Naive thymus-derived CD4-positive, alpha-beta T cell (primary cell): Measurements from ENCODE around the gene PISD. TPM values are rescaled to one million over a fixed set of nuclear protein-coding genes. Genes with fewer than 3 reads are reported as not detected.

Experiments
- ATAC-seq: fragments of 150-1000 bp; cut with Tn5 transposase; 2 replicates; pipeline ENCODE4 v1.10.0; 2021; ENCODE audit warnings: mild to moderate bottlenecking, moderate library complexity
- CTCF ChIA-PET: fragments of 350-600 bp; sonication (Branson Sonifier 250); formaldehyde crosslinking; loops from one replicate; lab custom pipeline; 2021; ENCODE audit warnings: antibody characterized with exemption; lab: Charles Lee
- POLR2A ChIA-PET: fragments of 350-600 bp; sonication (Branson Sonifier 250); formaldehyde crosslinking; loops from one replicate; lab custom pipeline; 2021; ENCODE audit warnings: antibody characterized with exemption, inconsistent platforms; lab: Charles Lee
- DNase-seq, 9 donors: peaks; one replicate each; pipeline versions ENCODE4 v3.0.0 to v3.0.0-alpha.2; 2020 to 2022; ENCODE audit warnings: mixed read lengths in 1 of 9
- H3K27ac ChIP-seq: one replicate; pipeline ENCODE4 v1.7.0; 2013; ENCODE audit warnings: mild to moderate bottlenecking, low read depth, low read length, moderate library complexity
- H3K27me3 ChIP-seq, 2 donors: one replicate each; pipeline ENCODE4 v1.7.0; 2013; ENCODE audit warnings: low read length in 2 of 2, mild to moderate bottlenecking in 2 of 2, moderate library complexity in 2 of 2; ENCODE audit not compliant: control insufficient read depth in 2 of 2, insufficient read depth in 2 of 2
- H3K36me3 ChIP-seq, 3 experiments: 1 replicate in 2 of 3; 2 replicates in 1 of 3; pipeline ENCODE4 v1.7.0; 2013; ENCODE audit warnings: low read length in 3 of 3, mild to moderate bottlenecking in 3 of 3, moderate library complexity in 1 of 3; ENCODE audit not compliant: insufficient read depth in 3 of 3, control insufficient read depth in 2 of 3
- H3K4me1 ChIP-seq, 2 donors: one replicate each; pipeline ENCODE4 v1.7.0; 2013; ENCODE audit warnings: low read length in 2 of 2, mild to moderate bottlenecking in 2 of 2, moderate library complexity in 1 of 2; ENCODE audit not compliant: control insufficient read depth in 2 of 2, insufficient read depth in 2 of 2
- H3K4me3 ChIP-seq: 2 replicates; pipeline ENCODE4 v1.7.0; 2013; ENCODE audit warnings: mild to moderate bottlenecking, low read length
- H3K9me3 ChIP-seq, 3 experiments: 1 replicate in 2 of 3; 2 replicates in 1 of 3; pipeline ENCODE4 v1.7.0; 2013; ENCODE audit warnings: low read length in 3 of 3; ENCODE audit not compliant: control insufficient read depth in 2 of 3
- H3K27ac Mint-ChIP-seq, 9 donors: one replicate each; pipeline ENCODE4 v1.8.0; 2020 to 2022; ENCODE audit warnings: mixed read lengths in 9 of 9, mild to moderate bottlenecking in 8 of 9, moderate library complexity in 5 of 9, inconsistent platforms in 2 of 9
- H3K27me3 Mint-ChIP-seq, 5 donors: one replicate each; pipeline ENCODE4 v1.8.0; 2021 to 2022; ENCODE audit warnings: mixed read lengths in 5 of 5, mild to moderate bottlenecking in 1 of 5
- H3K36me3 Mint-ChIP-seq, 5 donors: one replicate each; pipeline ENCODE4 v1.8.0; 2020 to 2022; ENCODE audit warnings: mixed read lengths in 5 of 5, mild to moderate bottlenecking in 3 of 5, inconsistent platforms in 1 of 5
- H3K4me1 Mint-ChIP-seq, 7 donors: one replicate each; pipeline ENCODE4 v1.8.0; 2020 to 2022; ENCODE audit warnings: mixed read lengths in 7 of 7, mild to moderate bottlenecking in 3 of 7, inconsistent platforms in 1 of 7
- H3K4me3 Mint-ChIP-seq, 10 donors: one replicate each; pipeline ENCODE4 v1.8.0; 2020 to 2022; ENCODE audit warnings: mild to moderate bottlenecking in 10 of 10, mixed read lengths in 10 of 10, moderate library complexity in 6 of 10, inconsistent platforms in 2 of 10
- H3K9me3 Mint-ChIP-seq, 11 donors: one replicate each; pipeline ENCODE4 v1.8.0; 2020 to 2022; ENCODE audit warnings: mixed read lengths in 11 of 11, mild to moderate bottlenecking in 4 of 11, inconsistent platforms in 1 of 11, moderate library complexity in 1 of 11
- intact Hi-C, 2 donors: fragments of 100-400 bp; cut with micrococcal nuclease; formaldehyde crosslinking; loops; one replicate each; pipeline ENCODE4 v1.15.1; 2023
- polyA plus RNA-seq, 2 donors: library from polyadenylated mRNA; unstranded; fragments of 300-500 nt; fragmentation: Illumina TruSeq; gene quantifications; one replicate each; pipeline ENCODE4 v1.2.3, GENCODE V29; 2021
- total RNA-seq, 6 experiments: library from RNA in 5 of 6; stranded (reverse) in 5 of 6; gene quantifications; 1 replicate in 5 of 6; 2 replicates in 1 of 6; pipeline ENCODE4 v1.2.3 and lab custom pipeline; 2021 to 2026

The PISD gene
- total and polyA plus RNA-seq, 7 experiments from 2014 or later: 15.3 to 47.8 (median 31.5) TPM

- H3K9me3 Mint-ChIP-seq: no peaks in the 10 kb centered on the region
- intact Hi-C loops: no loop called here
- H3K27ac ChIP-seq: no peak overlapping the region
- no peak overlapping the region for H3K4me3 ChIP-seq
- peaks cover 0 to 40% (median 20%) of the 10 kb centered on the region in 5 donors for H3K36me3 Mint-ChIP-seq
- H3K36me3 ChIP-seq: peaks cover 0 to 65% (median 0%) of the 10 kb centered on the region in 3 experiments
- H3K4me1 ChIP-seq: peaks cover 0 to 4% of the 10 kb centered on the region in 2 donors
- CTCF ChIA-PET: interaction anchor here (0.6 kb wide), 2 partner anchors 16 to 787 kb away, joined by 4 to 6 read pairs; no protein-coding TSS in a partner anchor
- no peaks in the 10 kb centered on the region for H3K9me3 ChIP-seq
- H3K27ac Mint-ChIP-seq: peak overlapping the region in 7 of 9 donors; percentile 14 to 68 (median 41)
- no peaks in the 10 kb centered on the region for H3K27me3 Mint-ChIP-seq
- ATAC-seq: no peak
- DNase-seq: no peak
- H3K4me3 Mint-ChIP-seq: no peak overlapping the region
- H3K27me3 ChIP-seq: no peaks in the 10 kb centered on the region
- POLR2A ChIA-PET: no interaction called here
- H3K4me1 Mint-ChIP-seq: peaks cover 0 to 28% (median 0%) of the 10 kb centered on the region in 7 donors
These were observed 29.4 kb upstream of the PISD start for GRCh38 chr22:31691408-31691807.

GRCh38 chr22:31683181-31684105 is 21.4 kb upstream of the PISD start:
- ChIA-PET CTCF (no interaction called here), POLR2A (no interaction called here)
- no peaks in the 10 kb centered on the region for H3K9me3 Mint-ChIP-seq
- peaks cover 0 to 35% (median 0%) of the 10 kb centered on the region in 3 experiments for H3K36me3 ChIP-seq
- no peak overlapping the region for H3K4me3 ChIP-seq
- H3K36me3 Mint-ChIP-seq: peaks cover 14 to 39% (median 18%) of the 10 kb centered on the region in 5 donors
- peaks cover 0 to 6% (median 0%) of the 10 kb centered on the region in 7 donors for H3K4me1 Mint-ChIP-seq
- H3K27ac ChIP-seq: no peak overlapping the region
- H3K27ac Mint-ChIP-seq: peak overlapping the region in 4 of 9 donors; percentile 2 to 39 (median 17)
- no peaks in the 10 kb centered on the region for H3K9me3 ChIP-seq
- DNase-seq (no peak), ATAC-seq (no peak)
- H3K4me3 Mint-ChIP-seq: no peak overlapping the region
- H3K27me3 ChIP-seq: no peaks in the 10 kb centered on the region
- H3K27me3 Mint-ChIP-seq: no peaks in the 10 kb centered on the region
- no peaks in the 10 kb centered on the region for H3K4me1 ChIP-seq
- intact Hi-C loops: no loop called here

- Histone ChIP-seq H3K9me3 (no peaks in the 10 kb centered on the region), H3K4me3 (no peak overlapping the region), H3K27me3 (no peaks in the 10 kb centered on the region), H3K36me3 (peaks cover 0 to 35% (median 0%) of the 10 kb centered on the region in 3 experiments), H3K4me1 (no peaks in the 10 kb centered on the region), H3K27ac (no peak overlapping the region)
- H3K4me1 Mint-ChIP-seq: peaks cover 0 to 6% (median 3%) of the 10 kb centered on the region in 7 donors
- ChIA-PET POLR2A (no interaction called here), CTCF (no interaction called here)
- peak overlapping the region in 2 of 9 donors; percentile 5 to 10 for H3K27ac Mint-ChIP-seq
- no peaks in the 10 kb centered on the region for H3K27me3 Mint-ChIP-seq
- ATAC-seq (no peak), DNase-seq (no peak)
- no peak overlapping the region for H3K4me3 Mint-ChIP-seq
- no peaks in the 10 kb centered on the region for H3K9me3 Mint-ChIP-seq
- intact Hi-C loops: no loop called here
- H3K36me3 Mint-ChIP-seq: peaks cover 12 to 33% (median 12%) of the 10 kb centered on the region in 5 donors
These were observed 20.7 kb upstream of the PISD start for GRCh38 chr22:31682751-31683150.

- ChIA-PET POLR2A (interaction anchor here (0.5 kb wide), 1 partner anchor 14 kb away, joined by 3 read pairs; no protein-coding TSS in a partner anchor), CTCF (no interaction called here)
- Histone ChIP-seq H3K4me3 (no peak overlapping the region), H3K9me3 (no peaks in the 10 kb centered on the region), H3K4me1 (no peaks in the 10 kb centered on the region), H3K27ac (no peak overlapping the region), H3K36me3 (peaks cover 0 to 30% (median 0%) of the 10 kb centered on the region in 3 experiments), H3K27me3 (no peaks in the 10 kb centered on the region)
- no peak for ATAC-seq
- peak overlapping the region in 3 of 9 donors; percentile 2 to 34 (median 25) for H3K27ac Mint-ChIP-seq
- peaks cover 3 to 11% (median 7%) of the 10 kb centered on the region in 7 donors for H3K4me1 Mint-ChIP-seq
- intact Hi-C loops: no loop called here
- no peak overlapping the region for H3K4me3 Mint-ChIP-seq
- no peak for DNase-seq
- no peaks in the 10 kb centered on the region for H3K27me3 Mint-ChIP-seq
- peaks cover 12 to 29% (median 12%) of the 10 kb centered on the region in 5 donors for H3K36me3 Mint-ChIP-seq
- H3K9me3 Mint-ChIP-seq: peaks cover 0 to 2% (median 0%) of the 10 kb centered on the region in 11 donors
These were observed 19.6 kb upstream of the PISD start for GRCh38 chr22:31681349-31682345.

GRCh38 chr22:31680861-31681341 is 18.9 kb upstream of the PISD start:
- intact Hi-C loops: no loop called here

More at GRCh38 chr22:31680861-31681341, 18.9 kb upstream of the PISD start:
- Histone ChIP-seq H3K27me3 (no peaks in the 10 kb centered on the region), H3K9me3 (no peaks in the 10 kb centered on the region), H3K4me3 (no peak overlapping the region), H3K36me3 (peaks cover 0 to 29% (median 0%) of the 10 kb centered on the region in 3 experiments), H3K27ac (no peak overlapping the region), H3K4me1 (no peaks in the 10 kb centered on the region)
- H3K4me3 Mint-ChIP-seq: no peak overlapping the region
- ATAC-seq: no peak
- H3K9me3 Mint-ChIP-seq: peaks cover 0 to 2% (median 0%) of the 10 kb centered on the region in 11 donors
- peaks cover 12 to 29% (median 12%) of the 10 kb centered on the region in 5 donors for H3K36me3 Mint-ChIP-seq
- H3K27me3 Mint-ChIP-seq: no peaks in the 10 kb centered on the region
- CTCF ChIA-PET: no interaction called here
- POLR2A ChIA-PET: interaction anchor here (1.6 kb wide), 1 partner anchor 18 kb away, joined by 4 read pairs; no protein-coding TSS in a partner anchor
- H3K4me1 Mint-ChIP-seq: peaks cover 7 to 17% (median 10%) of the 10 kb centered on the region in 7 donors
- H3K27ac Mint-ChIP-seq: peak overlapping the region in 2 of 9 donors; percentile 20 to 34
- no peak for DNase-seq
